ENCODE data around the gene CTAG1B.
"Not testable (repeated sequence)": the region's sequence is repeated elsewhere in the genome, so short reads cannot be mapped to it uniquely, and the experiment has no call there.

DNA sequence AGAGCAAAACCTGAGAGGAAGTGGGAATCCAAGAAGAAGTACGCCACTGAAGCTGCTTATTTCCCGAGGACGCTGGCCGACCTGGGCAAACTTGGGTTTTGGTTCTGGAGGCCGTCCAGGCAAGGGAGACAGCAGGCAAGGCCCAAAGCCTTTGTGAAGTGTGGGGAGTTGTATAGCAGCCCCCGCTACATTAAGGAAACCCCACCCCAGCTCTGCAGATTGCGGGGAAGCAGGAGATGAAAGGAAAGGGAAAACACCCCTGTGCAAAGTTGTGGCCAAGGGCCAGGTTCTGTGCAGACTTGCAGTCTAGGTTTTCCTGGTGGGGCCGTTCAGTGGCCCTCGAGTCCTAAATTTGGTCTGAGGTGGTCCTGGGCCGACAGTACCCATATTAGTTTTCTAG is 46.0 kb downstream of the CTAG1B start:
- TF ChIP-seq, protein P1, sequence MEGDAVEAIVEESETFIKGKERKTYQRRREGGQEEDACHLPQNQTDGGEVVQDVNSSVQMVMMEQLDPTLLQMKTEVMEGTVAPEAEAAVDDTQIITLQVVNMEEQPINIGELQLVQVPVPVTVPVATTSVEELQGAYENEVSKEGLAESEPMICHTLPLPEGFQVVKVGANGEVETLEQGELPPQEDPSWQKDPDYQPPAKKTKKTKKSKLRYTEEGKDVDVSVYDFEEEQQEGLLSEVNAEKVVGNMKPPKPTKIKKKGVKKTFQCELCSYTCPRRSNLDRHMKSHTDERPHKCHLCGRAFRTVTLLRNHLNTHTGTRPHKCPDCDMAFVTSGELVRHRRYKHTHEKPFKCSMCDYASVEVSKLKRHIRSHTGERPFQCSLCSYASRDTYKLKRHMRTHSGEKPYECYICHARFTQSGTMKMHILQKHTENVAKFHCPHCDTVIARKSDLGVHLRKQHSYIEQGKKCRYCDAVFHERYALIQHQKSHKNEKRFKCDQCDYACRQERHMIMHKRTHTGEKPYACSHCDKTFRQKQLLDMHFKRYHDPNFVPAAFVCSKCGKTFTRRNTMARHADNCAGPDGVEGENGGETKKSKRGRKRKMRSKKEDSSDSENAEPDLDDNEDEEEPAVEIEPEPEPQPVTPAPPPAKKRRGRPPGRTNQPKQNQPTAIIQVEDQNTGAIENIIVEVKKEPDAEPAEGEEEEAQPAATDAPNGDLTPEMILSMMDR (IDR thresholded peaks at IDR 0.05; ENCODE audit: borderline replicate concordance, extremely low read depth, low read length, poor library complexity, severe bottlenecking) = not testable (repeated sequence)
- TF ChIP-seq EZH2 (IDR thresholded peaks at IDR 0.05; ENCODE audit: borderline replicate concordance, low read depth, low read length, severe bottlenecking) = not testable (repeated sequence)
